GM10266 (cell line): ENCODE data around the gene TRAPPC2.

Experiments used
- DNase-seq: peaks from one replicate; pipeline ENCODE4 v3.0.0; 2012; ENCODE audit errors: extremely low spot score
- CTCF ChIP-seq: IDR thresholded peaks from 2 replicates; pipeline ENCODE4 v1.5.1; 2012; ENCODE audit warnings: mild to moderate bottlenecking, low read depth; ENCODE audit not compliant: control insufficient read depth, insufficient read depth; ENCODE audit errors: missing control alignments

The TRAPPC2 gene

GRCh38 chrX:13721819-13722519 lies 12.5 kb downstream of the TRAPPC2 start:
- DNase-seq = no peak
- TF ChIP-seq CTCF = no peak

GRCh38 chrX:13721371-13721770 lies 13.0 kb downstream of the TRAPPC2 start:
- no peak for DNase-seq
- no peak for TF ChIP-seq CTCF

- no peak for TF ChIP-seq CTCF
- no peak for DNase-seq
These were observed 15.1 kb downstream of the TRAPPC2 start for GRCh38 chrX:13719192-13719856.

GRCh38 chrX:13717700-13718472 lies 16.5 kb downstream of the TRAPPC2 start:
- no peak for DNase-seq
- no peak for TF ChIP-seq CTCF

GRCh38 chrX:13716905-13717304 lies 17.5 kb downstream of the TRAPPC2 start:
- no peak for DNase-seq

GRCh38 chrX:13716455-13716854 lies 18.0 kb downstream of the TRAPPC2 start:
- no peak for DNase-seq
- no peak for TF ChIP-seq CTCF

More at GRCh38 chrX:13716905-13717304, 17.5 kb downstream of the TRAPPC2 start:
- TF ChIP-seq CTCF = no peak
